Measurements from ENCODE around the gene C1orf146.

DNA sequence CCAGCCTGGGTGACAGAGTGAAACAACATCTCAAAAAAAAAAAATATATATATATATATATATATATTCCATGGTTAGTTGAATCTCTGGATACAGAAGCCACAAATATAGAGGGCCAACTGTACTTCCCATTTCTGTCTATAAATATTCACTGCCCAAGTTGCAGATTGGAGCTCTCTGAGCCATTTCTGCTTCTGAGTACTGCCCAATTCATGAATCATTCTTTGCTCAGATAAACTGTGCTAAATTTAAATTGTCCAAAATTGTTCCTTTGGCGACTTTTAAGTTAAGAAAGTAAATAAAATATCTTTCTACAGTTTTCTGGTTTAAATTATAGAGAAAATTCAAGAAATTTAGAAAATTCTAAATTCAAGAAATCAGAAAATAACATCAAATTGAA, 23.2 kb upstream of the C1orf146 start:
- TF ChIP-seq, protein P1, sequence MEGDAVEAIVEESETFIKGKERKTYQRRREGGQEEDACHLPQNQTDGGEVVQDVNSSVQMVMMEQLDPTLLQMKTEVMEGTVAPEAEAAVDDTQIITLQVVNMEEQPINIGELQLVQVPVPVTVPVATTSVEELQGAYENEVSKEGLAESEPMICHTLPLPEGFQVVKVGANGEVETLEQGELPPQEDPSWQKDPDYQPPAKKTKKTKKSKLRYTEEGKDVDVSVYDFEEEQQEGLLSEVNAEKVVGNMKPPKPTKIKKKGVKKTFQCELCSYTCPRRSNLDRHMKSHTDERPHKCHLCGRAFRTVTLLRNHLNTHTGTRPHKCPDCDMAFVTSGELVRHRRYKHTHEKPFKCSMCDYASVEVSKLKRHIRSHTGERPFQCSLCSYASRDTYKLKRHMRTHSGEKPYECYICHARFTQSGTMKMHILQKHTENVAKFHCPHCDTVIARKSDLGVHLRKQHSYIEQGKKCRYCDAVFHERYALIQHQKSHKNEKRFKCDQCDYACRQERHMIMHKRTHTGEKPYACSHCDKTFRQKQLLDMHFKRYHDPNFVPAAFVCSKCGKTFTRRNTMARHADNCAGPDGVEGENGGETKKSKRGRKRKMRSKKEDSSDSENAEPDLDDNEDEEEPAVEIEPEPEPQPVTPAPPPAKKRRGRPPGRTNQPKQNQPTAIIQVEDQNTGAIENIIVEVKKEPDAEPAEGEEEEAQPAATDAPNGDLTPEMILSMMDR (IDR thresholded peaks at IDR 0.05) = no peak
- no peak for TF ChIP-seq POLR2A (IDR thresholded peaks at IDR 0.05)
